ENCODE measurements around the gene FKBP10.

GRCh38 chr17:41870097-41870496, 57.3 kb downstream of the FKBP10 start:
- TF ChIP-seq BHLHE40 (IDR thresholded peaks at IDR 0.05; ENCODE audit: borderline replicate concordance) (no peak), ARNT (IDR thresholded peaks at IDR 0.05) (no peak), SP1 (IDR thresholded peaks at IDR 0.05) (no peak), SUZ12 (IDR thresholded peaks at IDR 0.05) (no peak), ELF4 (IDR thresholded peaks at IDR 0.05) (no peak), ZNF384 (IDR thresholded peaks at IDR 0.05) (no peak), NFRKB (IDR thresholded peaks at IDR 0.05) (no peak), FOXK2 (IDR thresholded peaks at IDR 0.05) (no peak), L3MBTL2 (conservative IDR thresholded peaks at IDR 0.05) (no peak), CTBP1 (IDR thresholded peaks at IDR 0.05; ENCODE audit: borderline replicate concordance) (no peak), HDGF (IDR thresholded peaks at IDR 0.05; ENCODE audit: borderline replicate concordance) (no peak), FOXM1 (IDR thresholded peaks at IDR 0.05; ENCODE audit: borderline replicate concordance) (no peak)

Measured in HEK293T (cell line).